ENCODE data around the gene CLEC14A.

Gene CLEC14A

DNA sequence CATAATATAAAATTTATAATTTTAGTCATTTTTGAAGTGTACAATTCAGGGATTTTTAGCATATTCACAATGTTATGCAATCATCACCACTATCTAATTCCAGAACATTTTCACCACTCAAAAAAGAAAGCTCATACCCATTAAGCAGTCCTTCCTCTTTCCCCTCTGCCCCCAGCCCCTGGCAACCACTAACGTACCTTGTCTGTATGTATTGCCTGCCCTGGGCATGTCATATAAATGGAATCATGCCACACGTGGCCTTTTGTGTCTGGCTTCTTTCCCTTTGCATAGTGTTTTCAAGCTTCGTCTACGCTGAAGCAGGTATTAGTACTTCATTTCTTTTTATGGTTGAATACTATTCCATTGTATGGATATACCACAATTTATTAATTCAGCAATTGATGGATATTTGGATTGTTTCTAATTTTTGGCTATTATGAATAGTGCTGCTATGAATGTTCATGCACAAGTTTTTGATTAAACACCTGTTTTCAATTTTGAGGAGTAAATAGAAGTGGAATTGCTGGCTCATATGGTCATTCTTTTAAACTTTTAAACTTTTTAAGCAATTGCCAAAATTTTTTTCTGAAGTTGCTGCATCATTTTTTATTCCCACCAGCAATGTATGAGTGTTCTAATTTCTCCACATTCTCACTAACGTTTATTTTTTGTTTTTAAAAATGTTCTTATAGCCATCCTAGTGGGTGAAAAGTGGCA, 49.8 kb downstream of the CLEC14A start:
- DNase-seq = no peak

GRCh38 chr14:38205119-38205813, 50.6 kb downstream of the CLEC14A start:
- no peak for DNase-seq

GRCh38 chr14:38204719-38205115, 51.2 kb downstream of the CLEC14A start:
- DNase-seq = no peak
